ENCODE data around the gene PPME1. TPM values are rescaled to one million over a fixed set of nuclear protein-coding genes. Genes with fewer than 3 reads are reported as not detected.

Gene PPME1, protein sequence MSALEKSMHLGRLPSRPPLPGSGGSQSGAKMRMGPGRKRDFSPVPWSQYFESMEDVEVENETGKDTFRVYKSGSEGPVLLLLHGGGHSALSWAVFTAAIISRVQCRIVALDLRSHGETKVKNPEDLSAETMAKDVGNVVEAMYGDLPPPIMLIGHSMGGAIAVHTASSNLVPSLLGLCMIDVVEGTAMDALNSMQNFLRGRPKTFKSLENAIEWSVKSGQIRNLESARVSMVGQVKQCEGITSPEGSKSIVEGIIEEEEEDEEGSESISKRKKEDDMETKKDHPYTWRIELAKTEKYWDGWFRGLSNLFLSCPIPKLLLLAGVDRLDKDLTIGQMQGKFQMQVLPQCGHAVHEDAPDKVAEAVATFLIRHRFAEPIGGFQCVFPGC
- 19.3 and 26.5 TPM in 2 replicates for total RNA-seq

DNA sequence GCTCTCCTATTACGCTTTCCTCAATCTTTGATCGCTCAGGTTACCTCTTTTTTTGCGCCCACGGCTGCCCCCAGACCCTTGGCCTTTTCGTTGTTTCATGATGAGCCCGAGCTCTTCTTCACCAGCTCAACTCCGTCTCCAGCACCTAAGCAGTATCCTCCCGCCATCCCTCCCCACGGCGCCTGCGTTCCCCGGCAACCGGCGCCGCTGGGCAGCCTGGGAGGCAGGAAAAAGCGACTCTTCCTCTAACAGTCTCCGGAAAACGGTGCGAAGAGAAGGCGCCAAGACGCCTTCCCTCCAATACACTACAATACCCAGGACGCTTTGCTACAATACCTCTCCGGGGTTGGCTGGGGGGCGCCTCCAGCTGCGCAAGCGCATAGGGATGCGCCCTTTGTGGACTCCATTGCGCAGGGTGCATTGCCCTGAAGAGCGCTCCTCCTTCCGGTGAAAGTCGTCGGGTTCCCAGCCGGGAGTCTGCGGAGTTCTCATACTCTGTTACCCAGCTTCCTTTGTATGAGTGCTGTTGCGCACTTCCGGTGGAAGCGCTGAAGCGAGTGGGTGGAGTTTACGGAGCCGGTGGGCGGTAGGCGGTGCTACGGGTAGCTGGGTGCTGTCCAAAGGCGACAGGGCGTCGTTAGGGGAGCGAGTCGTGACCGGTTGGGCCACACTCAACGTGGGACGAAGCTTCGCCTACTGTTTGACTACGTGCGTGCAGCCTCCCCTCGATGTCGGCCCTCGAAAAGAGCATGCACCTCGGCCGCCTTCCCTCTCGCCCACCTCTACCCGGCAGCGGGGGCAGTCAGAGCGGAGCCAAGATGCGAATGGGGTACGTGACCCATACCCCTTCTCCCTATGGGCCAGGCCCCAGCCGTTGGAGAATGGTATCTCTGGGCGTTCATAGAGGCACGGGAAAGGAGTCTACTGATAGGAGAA, at the start of gene PPME1, which contains the start of gene C2CD3:
Gene PPME1 (plus strand): TSS at position 596 of the 936 bp plus-strand sequence. CDS start 133 bp downstream, at position 729.
Gene C2CD3 (minus strand): TSS at position 309 of the 936 bp plus-strand sequence. CDS start 210 bp downstream, at position 99.

Small RNA genes within 50 kb of the gene (small RNA-seq; reads per million reads assigned to genes)
- gene AP002392.1 (not detected), gene RF00409 (not detected)

Other genes with a start within 250 kb of the PPME1 start
- gene DNAJB13, start 220.3 kb upstream of the PPME1 start, total RNA-seq = not detected in 2 replicates
- gene UCP2, start 188.4 kb upstream of the PPME1 start, total RNA-seq = under 0.01 and 4.2 TPM in 2 replicates
- 0.33 and 0.67 TPM in 2 replicates for gene UCP3, start 162.2 kb upstream of the PPME1 start, total RNA-seq
- 18.4 and 22.9 TPM in 2 replicates for gene C2CD3, start 287 bp upstream of the PPME1 start, total RNA-seq
- gene P4HA3, start 140.4 kb downstream of the PPME1 start, total RNA-seq = 26.4 and 43.8 TPM in 2 replicates
- gene PGM2L1, start 227.1 kb downstream of the PPME1 start, total RNA-seq = 32.7 and 42.4 TPM in 2 replicates